ENCODE measurements around the gene COL2A1.

The COL2A1 gene

GRCh38 chr12:47989023-47989417 lies 15.3 kb downstream of the COL2A1 start:
- DNase-seq, result no peak

GRCh38 chr12:47988073-47989022 lies 15.9 kb downstream of the COL2A1 start:
- no peak for DNase-seq

- no peak for DNase-seq
Observed at GRCh38 chr12:47987411-47988072, 16.7 kb downstream of the COL2A1 start.

- no peak for DNase-seq
Observed at GRCh38 chr12:47986832-47987231, 17.4 kb downstream of the COL2A1 start.

- DNase-seq, result no peak
Observed at GRCh38 chr12:47986291-47986660, 18.0 kb downstream of the COL2A1 start.

GRCh38 chr12:47985596-47986290 lies 18.5 kb downstream of the COL2A1 start:
- DNase-seq, result no peak

GRCh38 chr12:47984331-47984801 lies 19.9 kb downstream of the COL2A1 start:
- DNase-seq, result no peak

GRCh38 chr12:47983541-47984115 lies 20.6 kb downstream of the COL2A1 start:
- no peak for DNase-seq

- no peak for DNase-seq
Observed at GRCh38 chr12:47982770-47983169, 21.5 kb downstream of the COL2A1 start.

- no peak for DNase-seq
Observed at GRCh38 chr12:47982311-47982710, 22.0 kb downstream of the COL2A1 start.

- no peak for DNase-seq
Observed at GRCh38 chr12:47981496-47982260, 22.6 kb downstream of the COL2A1 start.

GRCh38 chr12:47980779-47981495 lies 23.3 kb downstream of the COL2A1 start:
- DNase-seq, result no peak

GRCh38 chr12:47980197-47980596 lies 24.1 kb downstream of the COL2A1 start:
- DNase-seq, result no peak

- DNase-seq, result no peak
Observed at GRCh38 chr12:47979686-47980085, 24.6 kb downstream of the COL2A1 start.

- no peak for DNase-seq
Observed at GRCh38 chr12:47979166-47979565, 25.1 kb downstream of the COL2A1 start.

GRCh38 chr12:47978598-47978873 lies 25.7 kb downstream of the COL2A1 start:
- no peak for DNase-seq

- DNase-seq, result no peak
Observed at GRCh38 chr12:47977772-47978597, 26.3 kb downstream of the COL2A1 start.

GRCh38 chr12:47977046-47977771 lies 27.1 kb downstream of the COL2A1 start:
- no peak for DNase-seq

GRCh38 chr12:47975816-47976215 lies 28.5 kb downstream of the COL2A1 start:
- DNase-seq, result no peak

GRCh38 chr12:47975036-47975620 lies 29.1 kb downstream of the COL2A1 start:
- no peak for DNase-seq
